ENCODE data around the gene SRI. TPM values are rescaled to one million over a fixed set of nuclear protein-coding genes. Genes with fewer than 3 reads are reported as not detected.
A peak's percentile ranks its signal among the peaks of the same experiment; 100 is the strongest.

SRI gene
- total RNA-seq, 2 experiments from 2014 or later = 168 to 177 TPM

DNA sequence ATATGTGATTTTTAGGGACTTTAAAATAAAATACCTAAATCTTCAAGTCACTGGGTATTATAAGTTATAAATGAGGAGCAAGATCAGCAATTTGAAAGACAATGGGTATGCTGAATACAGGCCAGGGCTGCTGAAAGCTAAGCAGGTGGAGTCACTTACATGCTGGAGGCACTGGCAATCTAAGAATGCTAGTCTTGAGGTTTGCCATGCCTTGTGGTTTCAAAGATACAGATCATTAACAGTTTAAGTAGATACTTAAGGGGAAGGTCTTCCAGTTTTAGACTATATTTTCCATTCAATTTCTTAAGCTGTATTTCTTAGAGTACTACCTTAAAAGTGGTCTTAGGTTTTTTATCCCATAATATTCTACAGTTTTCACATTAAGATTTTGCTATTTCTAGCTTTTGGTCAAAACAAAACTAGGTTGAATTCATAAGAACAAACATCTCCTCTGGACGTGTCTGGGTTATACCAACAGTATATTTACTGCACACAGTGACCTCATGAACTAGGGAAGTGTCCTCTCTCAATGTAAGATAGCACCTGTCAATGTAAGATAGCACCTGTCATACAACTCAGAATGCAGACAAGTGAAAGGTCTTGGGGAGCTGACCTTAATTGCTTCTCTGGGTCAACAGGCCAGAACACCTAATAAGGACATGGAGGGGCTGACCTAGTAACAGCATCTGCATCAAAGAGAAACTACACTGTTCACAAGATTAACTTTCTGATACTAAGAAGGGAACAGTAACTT lies 2.0 kb downstream of the SRI start:
- H3K36me3 Mint-ChIP-seq (ENCODE audit: low read depth) = peaks cover 40% of the 10 kb centered on the region
- H3K9me3 Mint-ChIP-seq = no peaks in the 10 kb centered on the region
- POLR2A ChIA-PET = interaction anchor here (0.6 to 1.6 kb wide), 6 partner anchors 8 to 1065 kb away, joined by 3 to 10 read pairs (median 3); partner anchors contain the start of genes DBF4, DMTF1 and SLC25A40
- H3K4me1 Mint-ChIP-seq = peaks cover 46% of the 10 kb centered on the region
- H3K4me3 Mint-ChIP-seq = peak overlapping the region; percentile 83
- DNase-seq = peak; percentile 23
- CTCF ChIA-PET = interaction anchor here (1.2 to 1.5 kb wide), 3 partner anchors 9 to 19 kb away, joined by 3 to 4 read pairs (median 4); no protein-coding TSS in a partner anchor
- no peaks in the 10 kb centered on the region for H3K27me3 Mint-ChIP-seq
- H3K27ac Mint-ChIP-seq = peak overlapping the region; percentile 94

GRCh38 chr7:88216276-88216675 lies 3.6 kb downstream of the SRI start:
- Mint-ChIP-seq H3K4me3 (no peak overlapping the region), H3K4me1 (peaks cover 44% of the 10 kb centered on the region), H3K27ac (no peak overlapping the region), H3K9me3 (no peaks in the 10 kb centered on the region), H3K36me3 (ENCODE audit: low read depth) (peaks cover 47% of the 10 kb centered on the region), H3K27me3 (no peaks in the 10 kb centered on the region)
- no peak for DNase-seq
- ChIA-PET CTCF (no interaction called here), POLR2A (no interaction called here)

DNA sequence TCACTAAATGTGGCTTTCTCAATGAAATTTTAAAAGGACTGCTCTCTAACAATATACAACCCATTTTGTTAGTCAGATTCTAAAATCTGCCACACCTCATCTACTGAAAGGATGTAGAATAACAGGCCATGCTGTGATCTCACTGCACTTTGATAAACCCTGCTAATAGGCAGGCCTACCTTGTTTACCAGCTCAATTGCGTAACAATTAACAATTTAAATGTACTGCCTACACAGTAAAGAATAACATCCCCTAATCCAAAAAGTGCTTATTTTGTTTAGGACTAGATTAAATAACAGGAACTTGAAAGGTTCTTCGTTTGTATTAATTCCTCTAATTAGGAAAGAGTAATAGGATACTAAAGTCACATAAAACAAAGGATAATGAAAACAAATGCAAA lies 4.5 kb downstream of the SRI start:
- POLR2A ChIA-PET = no interaction called here
- Mint-ChIP-seq H3K36me3 (ENCODE audit: low read depth) (peaks cover 51% of the 10 kb centered on the region), H3K27me3 (no peaks in the 10 kb centered on the region), H3K27ac (no peak overlapping the region), H3K4me1 (peaks cover 37% of the 10 kb centered on the region), H3K9me3 (no peaks in the 10 kb centered on the region), H3K4me3 (no peak overlapping the region)
- no peak for DNase-seq
- CTCF ChIA-PET = no interaction called here

GRCh38 chr7:88214456-88214855 lies 5.4 kb downstream of the SRI start:
- H3K27me3 Mint-ChIP-seq = no peaks in the 10 kb centered on the region
- H3K36me3 Mint-ChIP-seq (ENCODE audit: low read depth) = peaks cover 60% of the 10 kb centered on the region
- H3K4me3 Mint-ChIP-seq = no peak overlapping the region
- POLR2A ChIA-PET = no interaction called here
- CTCF ChIA-PET = no interaction called here
- no peaks in the 10 kb centered on the region for H3K9me3 Mint-ChIP-seq
- peaks cover 35% of the 10 kb centered on the region for H3K4me1 Mint-ChIP-seq
- no peak overlapping the region for H3K27ac Mint-ChIP-seq
- no peak for DNase-seq

DNA sequence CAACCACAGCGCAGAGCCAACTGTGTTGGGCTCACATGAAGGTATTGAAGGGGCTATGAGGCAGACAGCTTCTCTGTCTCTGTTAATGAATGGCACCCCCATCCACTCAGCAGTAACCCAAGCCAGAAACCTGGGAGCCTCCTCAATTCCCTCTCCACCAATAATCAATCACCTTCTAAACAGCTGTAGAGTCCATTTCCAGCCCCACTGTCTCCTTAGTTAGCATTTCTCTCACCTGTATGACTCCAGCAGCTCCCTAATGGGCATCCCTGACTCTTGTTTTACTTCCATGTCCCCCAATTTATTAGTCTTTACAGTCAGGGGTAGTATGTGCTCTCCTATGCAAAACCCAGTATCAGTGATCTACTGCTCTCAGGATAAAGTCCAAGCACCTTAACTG lies 6.9 kb downstream of the SRI start:
- no peak overlapping the region for H3K4me3 Mint-ChIP-seq

DNA sequence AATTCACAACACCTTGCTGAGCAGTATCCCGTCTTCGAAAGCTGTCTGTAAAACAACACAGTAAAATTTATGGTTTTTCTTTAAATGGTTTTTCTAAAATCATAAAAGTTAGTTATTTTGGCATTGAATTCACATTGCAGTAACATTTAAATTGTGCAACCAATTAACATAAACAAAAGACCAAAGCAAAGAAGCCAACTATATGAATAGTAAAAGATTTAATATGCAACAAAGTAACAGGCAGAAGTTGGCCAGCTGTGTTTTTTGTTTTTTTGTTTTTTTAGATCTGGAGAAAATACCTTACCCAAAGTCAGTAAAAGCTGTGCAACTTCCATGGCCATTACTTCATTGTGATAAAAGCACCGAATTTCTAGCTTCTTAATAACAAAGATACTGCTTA lies 11.3 kb downstream of the SRI start:
- H3K4me1 Mint-ChIP-seq = peaks cover 6% of the 10 kb centered on the region
- ChIA-PET CTCF (interaction anchor here (1.0 to 1.1 kb wide), 2 partner anchors 10 to 35 kb away, joined by 4 read pairs; no protein-coding TSS in a partner anchor), POLR2A (interaction anchor here (1.1 kb wide), 1 partner anchor 10 kb away, joined by 3 read pairs; no protein-coding TSS in a partner anchor)
- DNase-seq = no peak
- H3K27me3 Mint-ChIP-seq = no peaks in the 10 kb centered on the region
- H3K27ac Mint-ChIP-seq = no peak overlapping the region
- peaks cover 79% of the 10 kb centered on the region for H3K36me3 Mint-ChIP-seq (ENCODE audit: low read depth)
- no peak overlapping the region for H3K4me3 Mint-ChIP-seq
- no peaks in the 10 kb centered on the region for H3K9me3 Mint-ChIP-seq

More for the DNA sequence above, 6.9 kb downstream of the SRI start:
- Mint-ChIP-seq H3K36me3 (ENCODE audit: low read depth) (peaks cover 65% of the 10 kb centered on the region), H3K4me1 (peaks cover 31% of the 10 kb centered on the region), H3K27ac (no peak overlapping the region), H3K27me3 (no peaks in the 10 kb centered on the region), H3K9me3 (no peaks in the 10 kb centered on the region)
- ChIA-PET POLR2A (interaction anchor here (0.6 kb wide), 1 partner anchor 9 kb away, joined by 3 read pairs; no protein-coding TSS in a partner anchor), CTCF (no interaction called here)
- no peak for DNase-seq

GRCh38 chr7:88206254-88206653 lies 13.6 kb downstream of the SRI start:
- DNase-seq = no peak
- POLR2A ChIA-PET = interaction anchor here (1.8 to 3.1 kb wide), 2 partner anchors 12 to 14 kb away, joined by 5 to 10 read pairs; no protein-coding TSS in a partner anchor

DNA sequence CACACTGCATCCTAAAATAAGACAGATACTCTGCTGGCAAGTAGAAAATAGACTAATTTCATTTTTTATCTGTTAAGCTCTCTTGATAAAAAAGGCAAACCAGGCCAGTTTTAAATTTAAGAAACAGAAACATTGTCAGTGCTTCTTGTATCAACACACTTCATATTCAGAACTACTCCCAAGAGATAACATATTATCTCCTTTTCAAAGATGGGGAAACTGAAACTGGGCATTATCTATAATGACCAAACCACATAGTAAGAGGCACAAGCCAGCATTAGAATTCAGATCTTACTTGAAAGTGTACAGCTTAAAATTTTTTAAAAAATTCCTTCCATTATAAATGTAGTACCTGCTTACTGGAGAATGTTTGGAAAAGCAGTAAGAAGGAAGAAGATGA lies 14.7 kb downstream of the SRI start:
- peaks cover 9% of the 10 kb centered on the region for H3K4me1 Mint-ChIP-seq
- no peaks in the 10 kb centered on the region for H3K9me3 Mint-ChIP-seq
- no peak overlapping the region for H3K27ac Mint-ChIP-seq
- ChIA-PET POLR2A (interaction anchor here (1.8 to 3.1 kb wide), 2 partner anchors 13 to 16 kb away, joined by 5 to 10 read pairs; no protein-coding TSS in a partner anchor), CTCF (no interaction called here)
- no peaks in the 10 kb centered on the region for H3K27me3 Mint-ChIP-seq
- H3K4me3 Mint-ChIP-seq = no peak overlapping the region
- DNase-seq = no peak
- H3K36me3 Mint-ChIP-seq (ENCODE audit: low read depth) = peaks cover 65% of the 10 kb centered on the region

More at GRCh38 chr7:88206254-88206653, 13.6 kb downstream of the SRI start:
- Mint-ChIP-seq H3K27me3 (no peaks in the 10 kb centered on the region), H3K9me3 (no peaks in the 10 kb centered on the region), H3K27ac (no peak overlapping the region), H3K4me3 (no peak overlapping the region), H3K4me1 (peaks cover 9% of the 10 kb centered on the region), H3K36me3 (ENCODE audit: low read depth) (peaks cover 71% of the 10 kb centered on the region)
- CTCF ChIA-PET = no interaction called here

- ChIA-PET CTCF (no interaction called here), POLR2A (interaction anchor here (1.8 to 3.1 kb wide), 2 partner anchors 13 to 16 kb away, joined by 5 to 10 read pairs; no protein-coding TSS in a partner anchor)
- no peaks in the 10 kb centered on the region for H3K9me3 Mint-ChIP-seq
- peaks cover 60% of the 10 kb centered on the region for H3K36me3 Mint-ChIP-seq (ENCODE audit: low read depth)
- H3K4me3 Mint-ChIP-seq = no peak overlapping the region
- DNase-seq = no peak
- H3K27ac Mint-ChIP-seq = peak overlapping the region; percentile 47
- peaks cover 9% of the 10 kb centered on the region for H3K4me1 Mint-ChIP-seq
- no peaks in the 10 kb centered on the region for H3K27me3 Mint-ChIP-seq
Observed at GRCh38 chr7:88204525-88205110, 15.2 kb downstream of the SRI start.

DNA sequence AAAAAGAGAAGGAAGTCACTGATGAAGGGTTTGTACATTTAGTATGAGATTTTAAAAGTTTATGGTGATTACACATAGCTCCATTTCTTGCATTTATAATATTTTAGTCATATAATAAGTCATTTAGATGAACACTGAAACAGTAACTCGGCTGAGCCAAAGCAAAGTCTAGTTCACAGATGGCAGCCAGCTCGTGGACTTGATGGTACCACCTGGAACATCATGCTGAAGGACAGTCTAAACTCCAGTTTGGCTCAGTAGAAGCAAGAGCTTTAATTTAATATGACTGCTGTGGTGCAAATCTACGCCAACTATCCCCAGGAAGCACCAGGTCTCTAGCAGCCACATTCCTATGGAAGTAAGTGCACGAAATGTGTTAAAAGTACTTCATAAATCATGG lies 16.4 kb downstream of the SRI start:
- Mint-ChIP-seq H3K4me3 (no peak overlapping the region), H3K36me3 (ENCODE audit: low read depth) (peaks cover 49% of the 10 kb centered on the region), H3K27ac (no peak overlapping the region), H3K4me1 (peaks cover 9% of the 10 kb centered on the region), H3K9me3 (no peaks in the 10 kb centered on the region), H3K27me3 (no peaks in the 10 kb centered on the region)
- no peak for DNase-seq
- ChIA-PET POLR2A (interaction anchor here (0.7 to 2.1 kb wide), 2 partner anchors 9 to 18 kb away, joined by 3 to 6 read pairs; no protein-coding TSS in a partner anchor), CTCF (no interaction called here)

- no peak overlapping the region for H3K4me3 Mint-ChIP-seq
- H3K27ac Mint-ChIP-seq = no peak overlapping the region
- ChIA-PET POLR2A (interaction anchor here (2.1 kb wide), 1 partner anchor 18 kb away, joined by 6 read pairs; no protein-coding TSS in a partner anchor), CTCF (no interaction called here)
- no peaks in the 10 kb centered on the region for H3K9me3 Mint-ChIP-seq
- no peak for DNase-seq
- peaks cover 9% of the 10 kb centered on the region for H3K4me1 Mint-ChIP-seq
- peaks cover 45% of the 10 kb centered on the region for H3K36me3 Mint-ChIP-seq (ENCODE audit: low read depth)
- no peaks in the 10 kb centered on the region for H3K27me3 Mint-ChIP-seq
Observed at GRCh38 chr7:88202799-88203198, 17.0 kb downstream of the SRI start.

DNA sequence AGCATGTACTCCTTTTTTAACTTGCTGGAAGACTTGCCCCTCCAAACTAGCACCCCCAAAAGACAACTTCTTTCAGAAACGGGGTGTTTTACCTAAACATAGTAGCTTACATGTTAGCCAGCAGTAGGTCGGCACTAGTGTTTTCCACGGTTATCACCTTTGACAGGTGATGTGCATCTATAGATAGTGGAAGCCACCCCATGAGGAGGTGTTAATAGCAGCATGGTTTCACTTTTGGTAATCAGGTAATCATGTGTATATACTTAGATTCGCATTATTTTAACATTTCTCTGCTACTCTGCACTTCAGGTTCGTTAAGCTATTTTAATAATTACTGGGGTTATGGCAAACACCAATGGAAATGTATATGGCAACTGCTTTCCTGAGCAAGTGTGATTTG lies 17.6 kb downstream of the SRI start:
- ChIA-PET POLR2A (interaction anchor here (2.1 kb wide), 1 partner anchor 19 kb away, joined by 6 read pairs; no protein-coding TSS in a partner anchor), CTCF (no interaction called here)
- Mint-ChIP-seq H3K4me1 (peaks cover 9% of the 10 kb centered on the region), H3K27ac (no peak overlapping the region), H3K36me3 (ENCODE audit: low read depth) (peaks cover 40% of the 10 kb centered on the region), H3K9me3 (no peaks in the 10 kb centered on the region), H3K4me3 (no peak overlapping the region), H3K27me3 (no peaks in the 10 kb centered on the region)
- no peak for DNase-seq

DNA sequence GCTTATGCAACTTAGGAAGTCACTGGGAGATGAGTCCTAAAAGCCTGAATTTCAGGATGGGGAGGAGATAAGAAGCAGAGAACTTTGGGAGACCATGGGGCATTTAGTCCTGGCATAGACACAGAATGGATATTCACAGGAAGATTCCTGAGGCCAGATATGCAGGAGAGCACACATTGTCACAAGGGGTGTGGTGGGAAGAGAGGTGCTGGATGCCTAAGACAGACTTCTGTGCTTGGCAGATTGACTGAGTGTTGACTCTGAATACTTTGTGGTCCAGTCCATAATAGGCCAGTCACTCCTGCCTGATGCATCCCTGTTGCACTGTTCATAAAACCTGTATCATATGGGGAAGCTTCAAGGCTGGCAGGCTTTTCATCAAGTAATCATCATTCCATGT lies 18.5 kb downstream of the SRI start:
- no peaks in the 10 kb centered on the region for H3K27me3 Mint-ChIP-seq
- POLR2A ChIA-PET = interaction anchor here (2.1 kb wide), 1 partner anchor 20 kb away, joined by 6 read pairs; no protein-coding TSS in a partner anchor
- peaks cover 7% of the 10 kb centered on the region for H3K4me1 Mint-ChIP-seq
- no peak for DNase-seq
- CTCF ChIA-PET = no interaction called here
- no peaks in the 10 kb centered on the region for H3K9me3 Mint-ChIP-seq
- peaks cover 32% of the 10 kb centered on the region for H3K36me3 Mint-ChIP-seq (ENCODE audit: low read depth)
- no peak overlapping the region for H3K4me3 Mint-ChIP-seq
- H3K27ac Mint-ChIP-seq = no peak overlapping the region

All from activated CD4-positive, alpha-beta memory T cell treated with anti-CD3 and anti-CD28 coated beads, Interleukin-2, amount 10 ng/mL, durations not matched to agents 7 days and 5 days (primary cell).